ENCODE results near the gene PJVK.
"Not testable (repeated sequence)": the region's sequence is repeated elsewhere in the genome, so short reads cannot be mapped to it uniquely, and the experiment has no call there.

PJVK gene

GRCh38 chr2:178441426-178441825 lies 9.8 kb upstream of the PJVK start:
- DNase-seq: no peak

GRCh38 chr2:178448968-178449661 lies 2.1 kb upstream of the PJVK start:
- no peak for DNase-seq

GRCh38 chr2:178449700-178450523 lies 1.3 kb upstream of the PJVK start:
- DNase-seq: no peak

GRCh38 chr2:178450524-178450773 lies 729 bp upstream of the PJVK start:
- DNase-seq: no peak

- DNase-seq: no peak
Measured at GRCh38 chr2:178452334-178452733, 1.2 kb downstream of the PJVK start.

- DNase-seq: no peak
Measured at GRCh38 chr2:178452870-178453269, 1.7 kb downstream of the PJVK start.

GRCh38 chr2:178455947-178456346 lies 4.8 kb downstream of the PJVK start:
- DNase-seq: no peak

GRCh38 chr2:178457390-178457886 lies 6.3 kb downstream of the PJVK start:
- no peak for DNase-seq

GRCh38 chr2:178469219-178469849 lies 18.2 kb downstream of the PJVK start:
- DNase-seq: no peak

- not testable (repeated sequence) for DNase-seq
Measured at GRCh38 chr2:178471313-178471712, 20.1 kb downstream of the PJVK start.

- no peak for DNase-seq
Measured at GRCh38 chr2:178473373-178473772, 22.2 kb downstream of the PJVK start.

GRCh38 chr2:178473931-178474330 lies 22.8 kb downstream of the PJVK start:
- no peak for DNase-seq

- no peak for DNase-seq
Measured at GRCh38 chr2:178474560-178474959, 23.4 kb downstream of the PJVK start.

GRCh38 chr2:178476477-178476876 lies 25.3 kb downstream of the PJVK start:
- DNase-seq: no peak

GRCh38 chr2:178477443-178478129 lies 26.4 kb downstream of the PJVK start:
- DNase-seq: no peak

- peak; percentile 27 for DNase-seq
Measured at GRCh38 chr2:178478130-178478438, 26.9 kb downstream of the PJVK start.

- DNase-seq: peak; percentile 83
Measured at GRCh38 chr2:178478439-178479274, 27.5 kb downstream of the PJVK start, which contains the start of gene FKBP7. Gene FKBP7, minus strand, starts transcription at chr2:178478600. Its CDS starts 101 bp downstream, at chr2:178478499.

- DNase-seq: no peak
Measured at GRCh38 chr2:178479275-178479616, 28.1 kb downstream of the PJVK start.

- no peak for DNase-seq
Measured at GRCh38 chr2:178479758-178480226, 28.6 kb downstream of the PJVK start.

GRCh38 chr2:178480227-178481181 lies 29.3 kb downstream of the PJVK start, which contains the start of gene PLEKHA3:
Gene PLEKHA3, plus strand, starts transcription at chr2:178480457. Its CDS starts 413 bp downstream, at chr2:178480870.
- peak; percentile 70 for DNase-seq

GRCh38 chr2:178482437-178482836 lies 31.3 kb downstream of the PJVK start:
- DNase-seq: no peak
